ENCODE measurements around the gene RPS8.

DNA sequence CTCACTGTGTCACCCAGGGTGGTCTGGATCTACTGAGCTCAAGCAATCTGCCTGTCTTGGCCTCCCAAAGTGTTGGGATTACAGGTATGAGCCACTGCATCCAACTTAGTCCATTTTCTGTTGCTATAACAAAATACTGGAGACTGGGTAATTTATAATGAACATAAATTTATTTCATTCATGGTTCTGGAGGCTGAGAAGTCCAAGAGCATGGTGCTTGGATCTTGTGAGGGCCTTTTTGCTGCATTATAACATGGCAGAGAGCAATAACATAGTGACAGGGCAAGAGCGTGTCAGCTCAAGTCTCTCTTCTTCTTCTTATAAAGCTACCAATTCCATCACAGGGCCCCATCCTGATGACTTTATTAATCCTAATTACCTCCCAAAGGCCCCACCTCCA, 39.3 kb upstream of the RPS8 start:
- TF ChIP-seq, protein P1, sequence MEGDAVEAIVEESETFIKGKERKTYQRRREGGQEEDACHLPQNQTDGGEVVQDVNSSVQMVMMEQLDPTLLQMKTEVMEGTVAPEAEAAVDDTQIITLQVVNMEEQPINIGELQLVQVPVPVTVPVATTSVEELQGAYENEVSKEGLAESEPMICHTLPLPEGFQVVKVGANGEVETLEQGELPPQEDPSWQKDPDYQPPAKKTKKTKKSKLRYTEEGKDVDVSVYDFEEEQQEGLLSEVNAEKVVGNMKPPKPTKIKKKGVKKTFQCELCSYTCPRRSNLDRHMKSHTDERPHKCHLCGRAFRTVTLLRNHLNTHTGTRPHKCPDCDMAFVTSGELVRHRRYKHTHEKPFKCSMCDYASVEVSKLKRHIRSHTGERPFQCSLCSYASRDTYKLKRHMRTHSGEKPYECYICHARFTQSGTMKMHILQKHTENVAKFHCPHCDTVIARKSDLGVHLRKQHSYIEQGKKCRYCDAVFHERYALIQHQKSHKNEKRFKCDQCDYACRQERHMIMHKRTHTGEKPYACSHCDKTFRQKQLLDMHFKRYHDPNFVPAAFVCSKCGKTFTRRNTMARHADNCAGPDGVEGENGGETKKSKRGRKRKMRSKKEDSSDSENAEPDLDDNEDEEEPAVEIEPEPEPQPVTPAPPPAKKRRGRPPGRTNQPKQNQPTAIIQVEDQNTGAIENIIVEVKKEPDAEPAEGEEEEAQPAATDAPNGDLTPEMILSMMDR (IDR thresholded peaks at IDR 0.05) = no peak
- no peak for TF ChIP-seq EZH2 (IDR thresholded peaks at IDR 0.05)
